Limb (tissue), 2 donors: ENCODE data around the gene CALML3.

Experiments used
- DNase-seq, 2 donors: peaks; one replicate each; pipeline ENCODE4 v3.0.0-alpha.2; 2016; ENCODE audit errors: extremely low spot score in 2 of 2

CALML3 gene

DNA sequence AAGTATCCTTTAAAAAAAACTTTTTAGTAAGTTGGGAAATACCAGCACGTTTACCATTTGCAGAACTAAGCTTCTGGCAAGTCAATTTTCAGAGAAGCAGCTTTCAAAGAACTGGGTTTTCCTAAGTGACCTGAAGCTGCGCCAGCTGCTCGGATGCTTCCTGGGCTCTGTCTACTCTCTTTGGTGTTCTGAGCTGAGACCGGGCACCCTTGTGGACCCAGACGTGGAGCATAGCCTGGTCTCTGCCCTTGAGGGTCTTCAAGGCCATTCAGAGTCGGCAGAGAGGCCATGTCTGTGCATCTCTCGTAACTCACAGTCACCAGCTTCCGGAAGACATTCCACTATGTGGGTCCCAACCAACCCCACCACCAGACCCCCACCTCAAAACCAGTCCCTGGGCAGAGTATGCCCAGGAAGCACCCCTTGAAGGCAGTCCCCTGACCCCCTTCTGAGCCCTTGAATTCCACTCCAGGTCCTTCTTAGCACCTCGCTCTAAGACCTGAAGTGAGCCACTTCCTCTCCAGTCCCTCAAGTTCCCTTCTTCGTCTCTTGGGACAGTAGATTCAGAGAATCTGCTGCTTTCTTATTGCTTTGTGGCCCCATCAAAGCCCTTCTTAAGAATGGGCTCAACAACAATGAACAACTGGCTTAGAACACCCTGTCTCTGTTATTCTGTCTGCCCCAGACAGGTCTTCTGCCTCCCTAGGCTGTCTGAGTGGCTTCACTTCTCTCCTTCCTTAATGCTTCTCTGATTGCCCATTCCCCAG is 33.9 kb upstream of the CALML3 start:
- DNase-seq = no peak

DNA sequence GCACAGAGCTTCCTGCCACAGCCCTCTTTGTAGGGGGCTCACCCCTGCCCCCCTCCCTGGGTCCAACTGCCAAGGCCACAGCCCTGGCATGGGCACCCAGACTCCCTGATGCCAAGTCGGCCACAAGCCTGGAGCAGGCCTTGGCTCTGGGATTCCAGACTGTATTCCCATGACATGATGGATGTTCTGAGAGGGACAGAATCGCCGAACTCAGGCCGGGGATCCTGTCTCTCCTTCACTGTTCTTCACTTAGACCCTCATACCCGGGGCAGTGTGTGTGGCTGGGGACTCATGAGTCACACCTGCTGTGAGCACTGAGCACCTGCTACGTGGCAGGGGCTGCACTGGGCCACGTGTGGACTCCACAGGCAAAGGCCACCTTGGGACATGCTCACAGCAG is 33.3 kb upstream of the CALML3 start:
- no peak for DNase-seq

DNA sequence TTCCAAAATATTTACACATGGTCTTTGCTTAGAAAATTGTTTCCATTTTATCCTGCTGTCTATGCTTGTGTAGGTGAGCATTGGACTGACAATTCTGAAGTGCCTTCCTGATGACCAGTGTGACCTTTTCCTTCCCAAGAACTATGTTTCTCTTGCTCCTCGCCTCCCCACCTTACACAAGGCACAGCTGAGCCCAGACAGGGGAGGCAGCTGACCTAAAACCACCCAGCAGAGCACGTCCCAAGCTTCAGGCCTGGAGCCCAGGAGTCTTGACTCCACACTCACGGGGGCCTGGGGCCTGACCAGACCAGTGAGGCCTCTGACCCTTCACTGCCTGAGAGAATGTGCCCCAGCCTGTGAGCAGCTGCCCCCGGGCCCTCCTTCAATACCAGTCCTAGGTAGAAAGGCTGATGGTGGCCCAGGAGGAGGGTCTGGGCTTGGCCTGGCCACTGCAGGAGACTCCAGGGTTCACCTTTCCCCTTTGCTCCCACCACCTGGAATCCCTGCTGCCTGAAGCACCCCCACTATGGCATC is 32.4 kb upstream of the CALML3 start:
- no peak for DNase-seq

DNA sequence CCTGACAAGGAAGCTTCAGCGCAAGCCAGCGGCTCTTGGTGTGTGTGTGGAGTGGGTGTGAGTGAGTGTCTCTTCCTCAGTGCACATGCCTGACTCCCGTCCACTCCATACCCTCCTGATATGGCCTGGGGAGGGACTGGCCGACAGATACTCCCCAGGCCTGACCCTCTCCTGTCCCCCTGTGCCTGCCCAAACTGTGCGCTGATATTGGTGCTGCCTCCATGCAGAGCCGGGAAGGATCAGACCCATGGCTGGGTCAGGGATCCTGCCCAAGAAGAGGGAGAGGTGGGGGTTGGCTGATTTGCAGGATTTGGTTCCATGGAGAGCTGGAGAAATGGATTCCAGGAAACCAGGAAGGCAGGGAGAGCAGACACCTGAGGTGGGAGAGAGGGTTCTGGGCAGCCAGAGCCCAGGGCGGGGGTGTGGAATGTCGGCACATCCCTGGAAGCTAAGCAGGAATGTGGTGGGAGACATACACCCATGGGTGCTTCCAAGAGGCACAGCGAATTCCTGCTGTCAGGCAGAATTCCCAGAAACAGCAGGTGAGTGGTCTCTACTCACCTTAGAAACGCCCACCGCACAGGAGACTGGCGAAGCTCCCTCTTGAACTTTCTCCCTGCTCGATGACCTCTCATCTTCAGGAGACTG is 31.7 kb upstream of the CALML3 start:
- DNase-seq = no peak

DNA sequence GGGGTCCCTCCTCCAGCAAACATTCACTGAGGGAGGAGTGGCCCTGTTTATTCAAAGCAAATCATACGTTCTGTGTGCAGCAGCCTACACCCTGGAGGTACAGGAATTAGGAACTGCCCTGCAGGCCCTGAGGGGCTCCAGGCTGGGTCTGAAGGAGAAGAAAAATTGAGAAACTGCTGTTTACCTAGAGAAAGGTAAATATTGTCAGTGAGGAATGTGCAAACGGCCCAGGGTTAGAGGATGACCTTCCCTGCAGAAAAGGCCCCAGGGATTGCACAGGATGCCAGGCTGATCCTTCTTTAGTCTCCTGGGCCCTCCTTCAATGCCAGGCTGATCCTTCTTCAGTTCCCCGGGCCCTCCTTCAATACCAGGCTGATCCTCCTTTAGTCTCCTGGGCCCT is 31.1 kb upstream of the CALML3 start:
- DNase-seq = no peak

DNA sequence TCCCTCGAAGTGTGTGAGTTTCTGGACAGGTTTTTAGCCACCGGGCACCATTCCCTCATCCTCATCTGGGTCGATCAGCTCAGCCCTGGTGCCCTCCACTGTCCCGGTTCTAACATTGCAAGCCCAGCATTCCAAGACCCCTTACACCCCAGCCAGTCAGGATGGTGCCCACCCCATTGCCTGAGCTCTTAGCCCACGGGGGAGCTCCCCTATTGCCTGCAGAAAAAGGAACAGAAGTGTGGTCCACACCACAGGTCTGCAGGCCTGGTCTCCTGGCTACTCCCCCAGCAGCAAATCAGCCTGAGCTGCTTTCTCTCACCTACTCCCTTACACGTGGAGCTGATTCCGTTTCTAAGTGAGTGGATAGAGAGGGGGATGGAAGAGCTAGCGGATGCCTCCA is 30.1 kb upstream of the CALML3 start:
- DNase-seq = no peak

DNA sequence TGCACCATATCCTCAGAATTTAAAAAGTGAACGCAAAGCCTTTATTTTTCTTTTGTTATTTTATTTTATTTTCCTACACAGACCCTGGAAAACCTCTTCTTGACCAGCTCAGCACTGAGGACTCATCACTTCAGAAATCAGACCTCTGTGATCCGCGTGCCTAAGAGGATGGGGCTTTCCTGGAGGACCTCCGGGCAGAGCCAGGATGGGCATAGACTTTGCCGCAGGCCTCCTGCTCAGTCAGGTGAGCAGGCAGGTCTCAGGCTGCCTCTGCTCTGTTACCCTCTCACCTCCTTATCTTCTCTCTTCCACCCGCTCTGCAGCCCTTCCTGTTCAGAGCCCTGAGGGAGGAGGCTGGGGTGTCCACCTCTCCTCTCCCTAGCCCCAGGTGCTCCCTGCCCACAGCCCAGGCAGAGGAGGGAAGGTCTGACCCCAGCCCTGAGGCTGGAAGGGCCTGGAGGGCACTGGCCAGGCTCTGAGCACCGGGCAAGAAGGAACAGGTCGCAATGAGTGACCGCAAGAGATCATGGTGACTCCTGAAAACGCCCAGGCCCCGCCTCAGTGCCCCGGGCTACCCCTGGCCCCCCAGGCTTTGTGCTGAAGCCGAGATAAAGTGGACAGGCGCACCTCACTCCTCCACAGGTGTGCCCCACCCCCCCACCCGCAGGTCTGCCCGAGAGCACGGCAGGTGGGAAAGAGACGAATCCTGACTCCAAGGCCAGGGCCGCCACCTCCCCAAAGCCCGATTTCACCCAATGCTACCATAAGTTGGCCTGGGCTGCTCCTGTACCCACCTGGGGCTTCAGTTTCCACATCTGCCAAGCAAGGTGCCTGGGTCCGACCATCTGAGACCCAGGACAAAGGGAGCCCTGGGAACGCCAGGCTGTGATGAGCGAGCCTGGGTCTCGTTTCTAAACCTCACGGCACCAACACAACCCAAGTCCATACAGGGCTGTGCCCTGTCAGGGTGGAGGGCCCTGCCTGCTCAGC is 28.2 kb upstream of the CALML3 start:
- DNase-seq = peak in 1 of 2 donors; percentile 27

DNA sequence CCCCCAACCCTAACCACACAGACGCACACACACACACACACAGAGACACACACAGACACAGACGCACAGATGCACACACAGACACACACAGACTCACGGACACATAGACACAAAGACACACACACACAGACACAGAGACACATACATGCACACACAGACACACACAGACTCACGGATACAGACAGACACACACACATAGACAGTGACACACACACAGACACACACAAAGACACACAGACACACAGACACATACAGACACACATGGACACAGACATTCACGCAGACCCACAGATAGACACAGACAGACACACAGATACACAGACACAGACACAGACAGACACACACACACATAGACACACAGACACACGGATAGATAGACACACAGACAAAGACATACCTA is 27.5 kb upstream of the CALML3 start:
- DNase-seq = peak in 1 of 2 donors; percentile 14

DNA sequence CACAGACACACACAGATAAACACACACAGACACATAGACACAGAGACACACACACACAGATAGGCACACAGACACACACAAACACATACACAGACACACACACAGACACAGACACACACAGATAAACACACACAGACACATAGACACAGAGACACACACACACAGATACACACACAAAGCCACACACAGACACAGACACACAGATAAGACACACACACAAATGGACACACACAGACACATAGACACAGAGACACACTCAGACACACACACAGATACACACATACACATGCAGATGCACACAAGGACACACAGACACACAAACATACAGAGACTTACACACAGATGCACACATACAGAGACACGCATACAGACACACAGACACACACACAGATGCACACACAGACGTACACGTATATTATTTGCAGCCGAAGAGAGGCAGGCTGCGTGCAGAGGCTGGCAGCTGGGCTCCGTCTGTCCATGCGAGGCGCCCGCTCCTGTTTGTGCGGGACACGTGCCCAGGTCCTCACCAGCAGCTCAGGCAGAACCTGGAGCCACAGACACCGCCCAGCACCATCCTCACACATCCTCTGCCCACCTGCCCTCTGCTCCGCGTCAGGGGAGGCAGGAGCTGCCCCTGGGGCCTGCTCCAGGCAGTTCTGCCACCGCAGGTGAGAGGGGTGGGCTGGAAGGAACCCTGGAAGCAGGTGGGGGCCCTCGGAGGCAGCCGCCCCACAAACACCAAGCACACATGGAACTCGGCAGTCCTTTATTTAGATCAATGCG is 26.6 kb upstream of the CALML3 start:
- DNase-seq = peak in 1 of 2 donors; percentile 17

DNA sequence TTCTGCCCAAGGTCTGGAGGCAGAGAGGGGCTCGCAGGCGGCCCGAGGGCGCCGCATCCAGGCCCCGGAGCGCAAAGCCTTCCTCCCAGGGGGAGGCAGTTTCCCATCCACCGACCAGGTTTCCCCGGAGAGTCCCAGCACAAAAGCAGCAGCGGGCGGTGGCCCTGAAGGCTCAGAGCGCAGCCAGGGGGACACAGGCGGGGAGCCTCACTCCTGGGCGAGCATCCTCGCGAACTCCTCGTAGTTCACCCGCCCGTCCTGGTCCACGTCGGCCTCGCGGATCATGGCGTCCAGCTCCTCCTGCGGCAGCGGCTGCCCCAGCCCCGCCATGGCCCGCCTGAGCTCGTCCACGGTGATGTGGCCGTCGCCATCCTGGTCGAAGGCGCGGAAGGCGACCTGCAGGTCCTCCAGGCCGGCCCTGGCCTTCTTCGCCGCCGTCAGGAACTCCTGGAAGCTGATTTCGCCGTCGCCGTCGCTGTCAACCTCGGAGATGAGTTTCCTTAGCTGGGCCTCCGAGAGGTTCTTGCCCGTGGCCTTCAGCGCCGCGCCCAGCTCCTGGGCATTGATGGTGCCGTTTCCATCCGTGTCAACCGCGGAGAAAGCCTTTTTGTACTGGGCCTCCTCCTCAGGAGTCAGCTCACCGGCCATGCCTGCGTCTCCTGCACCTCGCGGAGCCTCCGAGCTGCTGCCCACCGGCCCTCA is 25.8 kb upstream of the CALML3 start:
- peak in 1 of 2 donors; percentile 14 for DNase-seq

DNA sequence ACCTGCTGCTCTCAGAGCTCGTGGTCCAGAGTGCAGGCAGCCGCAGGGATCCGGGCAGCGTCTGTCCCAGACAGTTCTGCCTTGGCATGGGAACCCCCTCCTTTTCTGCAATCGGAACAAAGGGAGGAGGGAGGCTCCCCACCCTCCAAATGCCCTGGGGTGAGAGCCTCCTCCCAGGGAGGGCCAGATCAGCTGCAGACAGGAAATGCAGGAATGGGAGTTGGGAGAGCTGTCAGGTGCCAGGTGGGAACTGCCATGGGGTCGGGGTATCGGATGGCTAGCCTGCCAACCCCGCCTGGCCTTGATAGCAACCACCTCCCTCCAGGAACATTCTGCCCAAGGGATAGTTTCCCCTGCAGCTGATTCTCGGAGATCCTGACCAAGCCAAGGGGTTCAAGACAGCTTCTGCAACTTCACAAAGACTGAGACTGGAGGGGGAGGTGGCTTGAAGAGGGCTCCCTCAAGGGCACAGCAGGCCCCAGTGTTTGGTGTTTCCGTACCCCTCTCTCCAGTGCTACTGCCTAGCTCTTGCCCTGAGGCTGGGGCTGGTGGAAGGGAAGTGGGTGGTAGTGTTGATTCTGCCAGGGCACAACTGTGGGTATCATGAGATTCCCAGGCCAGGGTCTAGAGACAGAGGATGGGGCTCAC is 25.1 kb upstream of the CALML3 start, which contains the start of gene CALML5:
TSS of gene CALML5 (minus strand) at position 78 of the 648 bp plus-strand sequence. CDS start 132 bp downstream, outside the sequence.
- no peak for DNase-seq

DNA sequence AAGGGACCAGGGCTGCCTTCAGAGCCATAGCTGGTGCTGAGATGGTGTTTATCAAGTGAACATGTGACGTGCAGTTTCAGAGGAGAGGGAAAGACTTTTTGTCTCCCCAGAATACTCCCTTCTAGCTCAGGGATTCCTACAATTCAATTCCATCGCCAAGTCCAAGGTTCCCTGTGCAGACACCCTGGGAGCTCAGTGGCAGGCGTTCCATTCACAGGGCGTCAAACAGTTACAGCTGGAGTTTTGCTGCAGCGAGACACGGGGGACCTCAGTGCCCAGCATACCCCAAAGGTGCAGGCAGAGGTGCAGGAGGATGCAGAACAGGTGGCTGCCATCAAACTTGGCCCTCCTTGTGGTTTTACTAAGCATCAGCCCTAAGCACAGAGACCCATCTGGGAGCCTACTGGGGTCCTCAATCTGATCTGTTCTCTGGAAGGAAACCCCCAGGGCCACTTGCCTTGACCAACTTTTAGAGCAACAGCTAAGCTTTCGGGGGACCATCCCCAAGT is 24.5 kb upstream of the CALML3 start:
- DNase-seq = no peak

DNA sequence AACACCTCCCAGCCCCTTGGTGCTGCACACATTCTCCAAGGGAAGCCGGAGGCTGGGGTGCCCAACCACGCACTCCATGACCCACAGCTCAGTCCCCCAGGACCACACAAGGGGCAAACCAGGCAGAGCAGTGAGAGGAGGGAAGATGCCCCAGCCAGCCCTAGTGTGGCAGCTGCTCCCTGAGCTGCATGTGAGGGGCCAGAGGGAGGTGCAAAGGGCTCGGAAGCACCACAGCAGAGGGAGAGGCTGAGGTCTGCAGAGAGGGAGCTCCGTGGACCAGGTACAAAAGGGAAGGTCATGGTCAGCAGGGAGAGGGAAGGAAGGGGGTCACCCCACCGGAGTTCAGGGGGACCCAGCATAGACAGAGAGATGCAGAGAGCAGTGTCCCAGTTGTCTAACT is 23.9 kb upstream of the CALML3 start:
- no peak for DNase-seq

DNA sequence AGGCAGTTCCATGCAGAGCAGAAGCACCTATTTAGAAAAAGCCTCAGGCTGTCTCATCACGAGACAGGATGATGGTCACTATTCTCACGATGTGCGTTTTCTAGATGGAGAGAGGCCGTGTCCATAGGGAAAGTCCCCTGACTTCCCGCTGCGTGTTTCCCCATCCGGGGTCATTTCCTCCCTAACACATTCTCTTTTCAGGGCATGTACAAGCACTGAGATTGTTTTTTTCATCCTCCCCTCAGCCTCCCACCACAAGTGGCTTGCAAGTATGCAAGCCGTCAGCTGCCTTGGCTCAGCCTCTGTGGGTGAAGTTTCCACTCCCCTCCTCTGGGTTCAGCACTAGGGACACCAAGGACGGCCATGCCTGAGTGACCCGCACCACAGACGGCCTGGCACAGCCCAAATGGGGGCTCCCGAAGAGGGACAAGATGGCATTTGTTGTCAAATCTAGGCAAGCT is 22.7 kb upstream of the CALML3 start:
- DNase-seq = no peak

DNA sequence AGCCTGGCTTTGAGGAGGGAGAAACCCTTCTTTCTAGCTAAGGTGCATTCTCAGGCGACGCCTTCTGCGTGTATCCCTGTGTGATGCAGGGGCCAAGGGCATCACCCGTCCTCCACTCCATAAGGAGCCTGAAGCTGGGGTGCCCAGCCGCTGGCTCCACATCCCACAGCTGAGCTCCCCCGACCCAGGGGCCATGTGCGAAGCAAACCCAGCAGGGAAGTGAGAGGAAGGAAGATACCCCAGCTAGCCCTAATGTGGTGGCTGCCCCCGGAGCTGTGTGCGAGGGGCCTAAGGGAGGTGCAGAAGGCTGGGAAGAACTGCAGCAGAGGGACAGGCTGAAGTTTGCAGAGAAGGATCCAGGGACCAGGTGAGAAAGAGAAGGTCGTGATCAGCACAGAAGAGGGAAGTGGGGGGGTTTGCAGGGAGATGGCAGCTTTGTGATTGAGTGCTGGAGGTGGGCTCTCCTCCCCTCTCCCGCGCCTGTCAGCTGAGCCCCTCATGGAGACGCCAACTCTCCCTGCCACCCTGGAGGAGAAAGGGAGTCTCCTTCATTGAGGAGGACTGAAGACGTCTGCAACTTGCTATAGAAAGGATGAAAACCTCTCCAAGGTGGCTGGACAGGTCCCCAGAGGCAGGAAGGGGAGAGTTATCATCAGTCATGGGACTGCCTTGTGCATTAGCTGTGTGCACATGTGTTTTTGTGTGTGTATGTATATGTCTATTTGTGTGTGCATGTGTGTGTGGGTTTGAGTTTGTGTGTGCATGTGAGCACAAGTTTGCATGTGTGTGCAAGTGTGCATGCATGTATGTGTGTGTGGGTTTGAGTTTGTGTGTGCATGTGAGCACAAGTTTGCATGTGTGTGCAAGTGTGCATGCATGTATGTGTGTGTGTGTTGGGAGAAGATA is 21.9 kb upstream of the CALML3 start:
- DNase-seq = no peak

DNA sequence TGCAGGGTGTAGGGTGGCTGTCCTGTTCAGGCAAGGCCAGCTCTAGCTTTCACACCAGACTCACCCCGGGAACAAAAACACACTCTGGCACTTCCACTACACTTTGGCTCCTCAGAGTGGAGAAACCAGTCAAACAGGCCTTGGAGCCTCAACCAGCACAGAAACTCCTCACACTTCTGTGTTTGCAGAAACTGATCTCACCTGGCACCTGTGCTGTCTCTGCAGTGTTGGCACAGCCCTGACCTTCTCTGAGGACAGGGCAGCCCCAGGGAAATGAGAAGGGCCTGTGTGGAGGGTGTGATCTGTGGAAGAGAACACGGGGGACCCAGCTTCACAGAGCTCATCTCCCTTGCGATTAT is 21.3 kb upstream of the CALML3 start:
- no peak for DNase-seq

DNA sequence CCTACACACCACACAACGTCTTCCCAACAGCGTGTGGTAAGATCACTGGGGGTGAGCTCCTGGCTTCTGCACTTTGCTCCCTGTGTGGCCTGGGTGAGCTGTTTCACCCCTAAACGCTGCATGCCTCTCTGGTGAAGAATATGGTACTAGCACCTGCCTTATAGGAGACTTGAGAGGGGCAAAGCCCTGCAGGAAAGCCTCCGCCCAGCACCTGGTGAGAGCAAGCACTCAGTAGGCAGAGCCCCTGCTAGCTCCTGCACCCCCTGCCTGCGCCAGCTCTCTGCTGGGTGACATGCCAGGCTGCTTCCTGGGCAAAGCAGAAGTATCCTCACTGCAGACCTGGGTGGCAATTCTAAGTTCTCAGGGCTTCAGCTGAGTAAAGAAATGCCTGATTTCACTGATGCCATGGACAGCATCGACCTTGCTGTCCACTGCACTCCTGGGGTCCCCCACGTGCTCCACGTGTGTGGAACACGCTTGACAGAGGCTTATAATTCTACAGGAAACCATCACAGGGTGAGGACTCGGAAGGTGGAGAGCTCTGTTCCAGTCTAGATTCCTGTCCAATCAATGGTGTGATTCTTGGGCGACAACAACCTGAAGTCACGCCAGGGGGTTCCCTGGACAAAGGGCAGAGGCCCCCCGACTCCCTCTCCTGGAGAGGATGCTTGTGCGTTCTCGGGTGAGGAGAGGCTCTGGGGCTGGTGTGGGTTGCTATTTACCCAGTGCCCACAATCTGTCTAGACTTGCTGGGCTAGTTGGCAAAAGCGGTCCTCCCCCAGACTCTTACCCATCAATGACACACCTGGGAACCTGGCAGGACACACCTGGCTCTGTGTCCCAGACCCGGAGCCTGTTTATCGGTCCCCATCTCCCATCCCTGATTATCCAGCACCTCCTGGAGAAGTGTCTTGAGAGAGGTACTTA is 20.4 kb upstream of the CALML3 start:
- no peak for DNase-seq
